ENCODE results near the gene LTC4S. TPM values are rescaled to one million over a fixed set of nuclear protein-coding genes. Genes with fewer than 3 reads are reported as not detected.

The LTC4S gene
- total RNA-seq, 2 experiments from 2014 or later: 0.44 to 4.5 TPM

DNA sequence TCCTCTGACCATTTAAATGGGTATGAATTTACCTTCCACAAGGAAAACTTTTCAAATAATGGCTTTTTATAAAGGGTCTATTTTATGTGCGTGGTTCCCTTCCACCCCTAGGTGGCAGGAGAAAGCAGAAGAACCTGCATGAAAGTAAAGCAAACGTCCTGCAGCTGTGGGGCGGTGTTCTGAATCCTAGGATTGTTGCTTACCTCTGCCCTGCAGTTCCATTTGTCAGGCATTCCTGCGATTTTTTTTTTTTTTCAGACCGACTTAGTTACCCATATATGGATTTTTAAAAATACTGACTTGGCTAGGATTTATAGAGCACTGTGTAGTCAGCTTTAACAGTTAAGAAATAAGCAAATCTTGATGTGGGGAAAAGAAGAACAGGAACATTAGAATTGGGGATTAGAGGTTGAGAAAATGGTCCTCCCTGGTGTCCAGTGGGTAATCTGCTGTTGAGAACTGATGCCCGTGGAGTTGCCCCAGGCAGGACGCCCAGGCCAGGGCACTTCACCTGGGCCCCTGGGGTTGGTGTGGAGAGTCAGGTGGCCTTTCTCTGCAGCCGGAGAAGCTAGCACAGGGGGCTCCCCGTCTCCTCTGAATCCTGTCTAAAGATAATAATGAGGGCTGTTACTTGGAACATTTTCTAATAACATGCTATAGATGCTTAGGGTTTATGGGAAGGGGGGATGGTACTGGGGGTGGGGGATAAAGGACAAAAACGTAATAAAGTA is 30.4 kb upstream of the LTC4S start:
- H4K20me1 ChIP-seq (ENCODE audit: insufficient read depth, low read length): peaks cover 16% of the 10 kb centered on the region
- ChIA-PET CTCF (ENCODE audit: unreplicated experiment) (interaction anchor here (0.5 kb wide), 1 partner anchor 22 kb away, joined by 4 read pairs; no protein-coding TSS in a partner anchor), POLR2A (interaction anchor here (0.7 to 1.1 kb wide), 3 partner anchors 9 to 125 kb away, joined by 3 to 4 read pairs (median 3); no protein-coding TSS in a partner anchor)
- DNase-seq (ENCODE audit: low spot score): peak; percentile 69
- peaks cover 54% of the 10 kb centered on the region for H3K79me2 ChIP-seq (ENCODE audit: insufficient read depth, low read depth, low read length)
- intact Hi-C loops (cut with micrococcal nuclease; ENCODE audit: unreplicated experiment): loop anchor here (1.0 to 10.0 kb wide), 2 partner anchors 33 to 211 kb away; no protein-coding TSS in a partner anchor
- H2AFZ ChIP-seq (ENCODE audit: low read length): no peak overlapping the region
- no peak overlapping the region for H3K4me2 ChIP-seq (ENCODE audit: low read length)
- H3K36me3 ChIP-seq (ENCODE audit: insufficient read depth, low read length): peaks cover 43% of the 10 kb centered on the region
- peaks cover 17% of the 10 kb centered on the region for H3K4me1 ChIP-seq (ENCODE audit: insufficient read depth, low read length, poor library complexity, severe bottlenecking)
- H3K4me3 ChIP-seq (ENCODE audit: low read depth, low read length, poor library complexity, severe bottlenecking): no peak overlapping the region
- no peaks in the 10 kb centered on the region for H3K9me3 ChIP-seq (ENCODE audit: low read length)
- TF ChIP-seq EZH2phosphoT487 (IDR thresholded peaks at IDR 0.05; ENCODE audit: borderline replicate concordance, low read depth, low read length): no peak
- TF ChIP-seq, protein P1, sequence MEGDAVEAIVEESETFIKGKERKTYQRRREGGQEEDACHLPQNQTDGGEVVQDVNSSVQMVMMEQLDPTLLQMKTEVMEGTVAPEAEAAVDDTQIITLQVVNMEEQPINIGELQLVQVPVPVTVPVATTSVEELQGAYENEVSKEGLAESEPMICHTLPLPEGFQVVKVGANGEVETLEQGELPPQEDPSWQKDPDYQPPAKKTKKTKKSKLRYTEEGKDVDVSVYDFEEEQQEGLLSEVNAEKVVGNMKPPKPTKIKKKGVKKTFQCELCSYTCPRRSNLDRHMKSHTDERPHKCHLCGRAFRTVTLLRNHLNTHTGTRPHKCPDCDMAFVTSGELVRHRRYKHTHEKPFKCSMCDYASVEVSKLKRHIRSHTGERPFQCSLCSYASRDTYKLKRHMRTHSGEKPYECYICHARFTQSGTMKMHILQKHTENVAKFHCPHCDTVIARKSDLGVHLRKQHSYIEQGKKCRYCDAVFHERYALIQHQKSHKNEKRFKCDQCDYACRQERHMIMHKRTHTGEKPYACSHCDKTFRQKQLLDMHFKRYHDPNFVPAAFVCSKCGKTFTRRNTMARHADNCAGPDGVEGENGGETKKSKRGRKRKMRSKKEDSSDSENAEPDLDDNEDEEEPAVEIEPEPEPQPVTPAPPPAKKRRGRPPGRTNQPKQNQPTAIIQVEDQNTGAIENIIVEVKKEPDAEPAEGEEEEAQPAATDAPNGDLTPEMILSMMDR (conservative IDR thresholded peaks at IDR 0.05; ENCODE audit: low read length): peak; percentile 99
- no TSS peak for BruUV-seq (replicated peaks)
- no peaks in the 10 kb centered on the region for H3K9me2 ChIP-seq (ENCODE audit: insufficient read depth, low read length)
- no peak overlapping the region for H3K27ac ChIP-seq (ENCODE audit: low read depth, low read length, poor library complexity, severe bottlenecking)

DNA sequence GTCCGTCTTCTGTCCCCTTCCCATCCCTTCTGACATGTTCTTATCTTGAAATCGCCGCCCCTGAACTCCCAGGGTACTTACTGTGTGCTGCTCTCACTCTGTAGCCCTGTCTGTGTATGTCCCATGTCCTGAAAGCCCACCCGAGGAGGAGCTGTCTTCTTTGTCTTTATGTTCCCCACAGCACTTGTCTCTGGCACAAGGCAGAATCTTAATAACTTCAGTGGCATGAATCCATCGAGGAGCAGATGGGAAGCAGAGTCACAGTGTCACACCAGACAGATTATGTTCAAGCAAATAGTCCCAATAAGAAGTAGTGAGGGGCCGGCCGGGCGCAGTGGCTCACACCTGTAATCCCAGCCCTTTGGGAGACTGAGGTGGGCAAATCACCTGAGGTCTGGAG is 29.7 kb upstream of the LTC4S start:
- H3K27ac ChIP-seq (ENCODE audit: low read depth, low read length, poor library complexity, severe bottlenecking): no peak overlapping the region
- no peak overlapping the region for H3K4me2 ChIP-seq (ENCODE audit: low read length)
- CTCF ChIA-PET (ENCODE audit: unreplicated experiment): interaction anchor here (0.5 to 0.7 kb wide), 2 partner anchors 22 to 156 kb away, joined by 3 to 4 read pairs; no protein-coding TSS in a partner anchor
- H3K9me2 ChIP-seq (ENCODE audit: insufficient read depth, low read length): no peaks in the 10 kb centered on the region
- intact Hi-C loops (cut with micrococcal nuclease; ENCODE audit: unreplicated experiment): loop anchor here (10.0 kb wide), 1 partner anchor 211 kb away; no protein-coding TSS in a partner anchor
- no peak for DNase-seq (ENCODE audit: low spot score)
- peaks cover 16% of the 10 kb centered on the region for H4K20me1 ChIP-seq (ENCODE audit: insufficient read depth, low read length)
- peaks cover 47% of the 10 kb centered on the region for H3K36me3 ChIP-seq (ENCODE audit: insufficient read depth, low read length)
- POLR2A ChIA-PET: no interaction called here
- peaks cover 17% of the 10 kb centered on the region for H3K4me1 ChIP-seq (ENCODE audit: insufficient read depth, low read length, poor library complexity, severe bottlenecking)
- TF ChIP-seq EZH2phosphoT487 (IDR thresholded peaks at IDR 0.05; ENCODE audit: borderline replicate concordance, low read depth, low read length): no peak
- TF ChIP-seq, protein P1 (conservative IDR thresholded peaks at IDR 0.05; ENCODE audit: low read length): no peak
- H3K4me3 ChIP-seq (ENCODE audit: low read depth, low read length, poor library complexity, severe bottlenecking): no peak overlapping the region
- H3K79me2 ChIP-seq (ENCODE audit: insufficient read depth, low read depth, low read length): peaks cover 48% of the 10 kb centered on the region
- H2AFZ ChIP-seq (ENCODE audit: low read length): no peak overlapping the region
- no TSS peak for BruUV-seq (replicated peaks)
- no peaks in the 10 kb centered on the region for H3K9me3 ChIP-seq (ENCODE audit: low read length)

DNA sequence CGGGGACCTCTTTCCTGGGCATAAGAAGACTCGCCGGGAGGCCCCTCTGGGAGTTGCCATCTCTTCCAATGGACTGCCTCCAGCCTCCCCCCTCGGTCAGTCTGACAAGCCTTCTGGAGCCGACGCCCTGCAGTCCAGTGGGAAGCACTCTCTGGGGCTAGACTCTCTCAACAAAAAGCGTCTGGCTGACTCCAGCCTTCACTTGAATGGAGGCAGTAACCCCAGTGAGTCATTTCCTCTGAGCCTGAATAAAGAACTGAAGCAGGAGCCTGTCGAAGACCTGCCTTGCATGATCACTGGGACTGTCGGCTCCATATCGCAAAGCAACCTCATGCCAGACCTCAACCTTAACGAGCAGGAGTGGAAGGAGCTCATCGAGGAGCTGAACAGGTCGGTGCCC is 28.4 kb upstream of the LTC4S start:
- no peak for DNase-seq (ENCODE audit: low spot score)
- H3K79me2 ChIP-seq (ENCODE audit: insufficient read depth, low read depth, low read length): peaks cover 35% of the 10 kb centered on the region; the same call in 1 of the 2 replicates
- TF ChIP-seq, protein P1 (conservative IDR thresholded peaks at IDR 0.05; ENCODE audit: low read length): no peak
- no peak for TF ChIP-seq EZH2phosphoT487 (IDR thresholded peaks at IDR 0.05; ENCODE audit: borderline replicate concordance, low read depth, low read length)
- H4K20me1 ChIP-seq (ENCODE audit: insufficient read depth, low read length): peaks cover 10% of the 10 kb centered on the region
- H3K27ac ChIP-seq (ENCODE audit: low read depth, low read length, poor library complexity, severe bottlenecking): no peak overlapping the region
- BruUV-seq (replicated peaks): no TSS peak
- H2AFZ ChIP-seq (ENCODE audit: low read length): no peak overlapping the region
- peaks cover 17% of the 10 kb centered on the region for H3K4me1 ChIP-seq (ENCODE audit: insufficient read depth, low read length, poor library complexity, severe bottlenecking)
- H3K36me3 ChIP-seq (ENCODE audit: insufficient read depth, low read length): peaks cover 55% of the 10 kb centered on the region
- no peaks in the 10 kb centered on the region for H3K9me3 ChIP-seq (ENCODE audit: low read length)
- intact Hi-C loops (cut with micrococcal nuclease; ENCODE audit: unreplicated experiment): loop anchor here (10.0 kb wide), 1 partner anchor 209 kb away; no protein-coding TSS in a partner anchor
- H3K9me2 ChIP-seq (ENCODE audit: insufficient read depth, low read length): no peaks in the 10 kb centered on the region
- no peak overlapping the region for H3K4me2 ChIP-seq (ENCODE audit: low read length)
- ChIA-PET POLR2A (no interaction called here), CTCF (ENCODE audit: unreplicated experiment) (no interaction called here)
- H3K4me3 ChIP-seq (ENCODE audit: low read depth, low read length, poor library complexity, severe bottlenecking): no peak overlapping the region
